Right lobe of liver (tissue), 6 donors: ENCODE results near the gene GRM7. TPM values are rescaled to one million over a fixed set of nuclear protein-coding genes. Genes with fewer than 3 reads are reported as not detected.
A peak's percentile ranks its signal among the peaks of the same experiment; 100 is the strongest.

ENCODE experiments used
- ATAC-seq, 4 donors: fragments of 200-7000 bp; cut with Tn5 transposase; one replicate each; pipeline ENCODE4 v1.9.1; 2020; ENCODE audit warnings: mild to moderate bottlenecking in 4 of 4, moderate library complexity in 4 of 4
- DNase-seq, 3 donors: peaks; one replicate each; pipeline ENCODE4 v3.0.0-alpha.2; 2020
- H3K27ac ChIP-seq, 3 donors: fragments of 200-600 bp; one replicate each; pipeline ENCODE4 v1.8.0; 2022
- H3K27me3 ChIP-seq, 2 donors: fragments of 200-600 bp; one replicate each; pipeline ENCODE4 v1.8.0; 2022
- H3K36me3 ChIP-seq, 4 donors: fragments of 200-600 bp; sonication (generic) in 1 of 4; one replicate each; pipeline versions ENCODE4 v1.5.1 to v1.8.0; 2017 to 2022; ENCODE audit warnings: control low read depth in 1 of 4
- H3K4me1 ChIP-seq, 4 donors: fragments of 200-600 bp; sonication (generic) in 1 of 4; one replicate each; pipeline versions ENCODE4 v1.5.1 to v1.8.0; 2017 to 2022; ENCODE audit warnings: control low read depth in 1 of 4
- H3K4me3 ChIP-seq, 3 donors: fragments of 200-600 bp; one replicate each; pipeline ENCODE4 v1.8.0; 2022
- H3K9me3 ChIP-seq, 4 donors: fragments of 200-600 bp; sonication (generic) in 1 of 4; one replicate each; pipeline versions ENCODE4 v1.5.1 to v1.8.0; 2017 to 2022; ENCODE audit warnings: control low read depth in 1 of 4
- CTCF ChIP-seq, 4 donors: fragments of 200-600 bp in 3 of 4; fragments of 450-650 bp in 1 of 4; IDR thresholded peaks; one replicate each; pipeline versions ENCODE4 v1.5.1 to v1.8.0; 2016 to 2022; ENCODE audit warnings: antibody characterized with exemption in 4 of 4, mild to moderate bottlenecking in 2 of 4
- POLR2A ChIP-seq: fragments of 450-650 bp; IDR thresholded peaks from one replicate; pipeline ENCODE4 v1.6.1; 2017; ENCODE audit warnings: antibody characterized with exemption, mild to moderate bottlenecking
- WGBS: methylation state at CpG from one replicate; pipeline ENCODE4 v1.1.6; 2018; ENCODE audit warnings: low coverage, low lambda C conversion rate; ENCODE audit not compliant: insufficient coverage; ENCODE audit errors: missing lambda C conversion rate; 5-methylcytosine and 5-hydroxymethylcytosine counted together
- intact Hi-C, 2 donors: fragments of 100-400 bp; cut with DNase I; formaldehyde crosslinking; loops; one replicate each; pipeline versions ENCODE4 v1.11.2 to v1.14.1; 2022
- total RNA-seq, 6 experiments: library from RNA; depleted of rRNA in 2 of 6; stranded (reverse); fragments of >200 nt in 2 of 6; fragmentation: NEBNext Ultra II Directional in 3 of 6; extraction: Animal tissue kit (Norgen Biotek cat#: 25700) in 3 of 6; gene quantifications; one replicate each; pipeline versions ENCODE4 v1.1.0 to v1.2.4, GENCODE V29; 2016 to 2023
- donor health status: DM: no; HTN: yes; CAD: no.
- donor health status: DM: no; HTN: no; CAD: no.
- donor health status: DM: no; HTN: no; CAD: no.
- donor health status: DM: no; HTN: yes; CAD: no.
- donor health status: DM: no; HTN: yes; CAD: no.

The GRM7 gene
- total RNA-seq, 6 experiments from 2014 or later: 0.20 to 0.56 TPM; not detected in 4

- intact Hi-C loops: no loop called here
- 39% methylated on average over 3 of the region's 3 CpGs for WGBS
- ATAC-seq (peak in 3 of 4 donors; percentile 47 to 66 (median 58)), DNase-seq (no peak)
- no peak overlapping the region for H3K4me3 ChIP-seq
- no peaks in the 10 kb centered on the region for H3K36me3 ChIP-seq
- H3K27ac ChIP-seq: no peak overlapping the region
- H3K4me1 ChIP-seq: no peaks in the 10 kb centered on the region
- no peaks in the 10 kb centered on the region for H3K27me3 ChIP-seq
- no peak for TF ChIP-seq POLR2A
- TF ChIP-seq CTCF (IDR thresholded peaks at IDR 0.05): peak; percentile 19 to 35 (median 29)
- no peaks in the 10 kb centered on the region for H3K9me3 ChIP-seq
These were observed 133.3 kb downstream of the GRM7 start for GRCh38 chr3:6994081-6994668.

GRCh38 chr3:7000501-7000900, 139.6 kb downstream of the GRM7 start:
- DNase-seq (no peak), ATAC-seq (no peak)
- H3K27ac ChIP-seq: no peak overlapping the region
- H3K4me1 ChIP-seq: no peaks in the 10 kb centered on the region
- TF ChIP-seq POLR2A (no peak), CTCF (IDR thresholded peaks at IDR 0.05) (no peak)
- no peaks in the 10 kb centered on the region for H3K27me3 ChIP-seq
- 12% methylated on average over 1 of the region's 1 CpG for WGBS
- intact Hi-C loops: no loop called here
- H3K4me3 ChIP-seq: no peak overlapping the region
- H3K9me3 ChIP-seq: no peaks in the 10 kb centered on the region
- H3K36me3 ChIP-seq: no peaks in the 10 kb centered on the region

GRCh38 chr3:7001370-7001769, 140.5 kb downstream of the GRM7 start:
- H3K27ac ChIP-seq: no peak overlapping the region
- intact Hi-C loops: no loop called here
- no peak overlapping the region for H3K4me3 ChIP-seq
- no peaks in the 10 kb centered on the region for H3K4me1 ChIP-seq
- WGBS: 43% methylated on average over 4 of the region's 4 CpGs
- no peak for TF ChIP-seq POLR2A
- TF ChIP-seq CTCF (IDR thresholded peaks at IDR 0.05): no peak
- no peaks in the 10 kb centered on the region for H3K36me3 ChIP-seq
- no peak for ATAC-seq
- H3K9me3 ChIP-seq: no peaks in the 10 kb centered on the region
- H3K27me3 ChIP-seq: no peaks in the 10 kb centered on the region
- no peak for DNase-seq

- DNase-seq: no peak
- intact Hi-C loops: no loop called here
These were observed 154.9 kb downstream of the GRM7 start for GRCh38 chr3:7015683-7016440.

More at GRCh38 chr3:7015683-7016440, 154.9 kb downstream of the GRM7 start:
- ATAC-seq: no peak
- Histone ChIP-seq H3K27ac (no peak overlapping the region), H3K4me3 (no peak overlapping the region), H3K36me3 (no peaks in the 10 kb centered on the region), H3K27me3 (no peaks in the 10 kb centered on the region), H3K4me1 (no peaks in the 10 kb centered on the region), H3K9me3 (no peaks in the 10 kb centered on the region)
- WGBS: 51% methylated on average over 5 of the region's 5 CpGs
- no peak for TF ChIP-seq POLR2A
- TF ChIP-seq CTCF (IDR thresholded peaks at IDR 0.05): no peak
